OCI-LY3 (cell line): ENCODE results near the gene IGFL3.
"Not testable (repeated sequence)": the region's sequence is repeated elsewhere in the genome, so short reads cannot be mapped to it uniquely, and the experiment has no call there.

ENCODE experiments used
- H2AFZ ChIP-seq: fragments of 200-600, 300-600 bp; shearing (Covaris generic); 2 replicates; pipeline ENCODE4 v1.6.0; 2014; ENCODE audit warnings: antibody characterized with exemption, low read depth, low read length
- H3K27ac ChIP-seq: fragments of 200-600, 300-600 bp; sonication (generic); 2 replicates; pipeline ENCODE4 v1.5.1; 2014; ENCODE audit warnings: mild to moderate bottlenecking, low read length, moderate library complexity, mixed read lengths
- H3K27me3 ChIP-seq: fragments of 200-600, 300-600 bp; sonication (generic); 2 replicates; pipeline ENCODE4 v1.6.1; 2014; ENCODE audit warnings: low read depth, low read length, mixed read lengths
- H3K36me3 ChIP-seq: fragments of 200-600, 300-600 bp; sonication (generic); replicated peaks from 2 replicates; pipeline ENCODE3; 2014; ENCODE audit warnings: low read depth, low read length, mixed read lengths
- H3K4me1 ChIP-seq: fragments of 300-600, 200-600 bp; sonication (generic); 2 replicates; pipeline ENCODE4 v1.6.1; 2014; ENCODE audit warnings: low read length, mixed read lengths
- H3K4me2 ChIP-seq: fragments of 200-600, 300-600 bp; sonication (generic); 2 replicates; pipeline ENCODE4 v1.6.1; 2014; ENCODE audit warnings: low read length, mixed read lengths
- H3K4me3 ChIP-seq: fragments of 300-600, 200-600 bp; sonication (generic); 2 replicates; pipeline ENCODE4 v1.5.1; 2014; ENCODE audit warnings: antibody characterized with exemption, mild to moderate bottlenecking, low read length, moderate library complexity
- H3K79me2 ChIP-seq: fragments of 300-600, 200-600 bp; shearing (Covaris generic); 2 replicates; pipeline ENCODE4 v1.6.1; 2014; ENCODE audit warnings: mild to moderate bottlenecking, low read length, mixed read lengths
- H3K9ac ChIP-seq: fragments of 300-600, 200-600 bp; shearing (Covaris generic); 2 replicates; pipeline ENCODE4 v1.6.0; 2014; ENCODE audit warnings: mild to moderate bottlenecking, low read length, moderate library complexity
- H3K9me3 ChIP-seq: fragments of 200-600, 300-600 bp; shearing (Covaris generic); 2 replicates; pipeline ENCODE4 v1.6.1; 2014; ENCODE audit warnings: low read length, mixed read lengths; ENCODE audit not compliant: insufficient read depth
- H4K20me1 ChIP-seq: fragments of 200-600, 300-600 bp; sonication (generic); 2 replicates; pipeline ENCODE4 v1.6.1; 2016; ENCODE audit warnings: low read length, mixed read lengths; ENCODE audit not compliant: insufficient read depth
- EZH2phosphoT487 ChIP-seq: fragments of 200-600 bp; shearing (Covaris generic); IDR thresholded peaks from 2 replicates; pipeline ENCODE4 v1.6.1; 2018; ENCODE audit warnings: antibody characterized with exemption, mixed run types, low read depth
- TF ChIP-seq, protein P1 (sequence below): fragments of 200-600, 300-600 bp; sonication (generic); IDR thresholded peaks from 2 replicates; pipeline ENCODE4 v1.5.1; 2014; ENCODE audit warnings: antibody characterized with exemption, low read length, low read depth

IGFL3 gene

GRCh38 chr19:46124638-46125115, at the start of gene IGFL3:
Gene IGFL3 (minus strand): TSS chr19:46124688. CDS start chr19:46124649, 39 bp downstream.
- Histone ChIP-seq H3K4me3 (no peak within 1 kb of the TSS), H3K27me3 (peaks cover 27% of the 10 kb centered on the region)

GRCh38 chr19:46173886-46174480, 49.5 kb upstream of the IGFL3 start:
- no peaks in the 10 kb centered on the region for H4K20me1 ChIP-seq
- H3K27ac ChIP-seq, result no peak overlapping the region
- peaks cover 22% of the 10 kb centered on the region for H3K4me1 ChIP-seq
- H3K36me3 ChIP-seq, result no peaks in the 10 kb centered on the region
- no peak overlapping the region for H3K9ac ChIP-seq
- no peak overlapping the region for H3K4me3 ChIP-seq
- no peak overlapping the region for H3K4me2 ChIP-seq
- no peaks in the 10 kb centered on the region for H3K9me3 ChIP-seq
- no peak overlapping the region for H2AFZ ChIP-seq
- TF ChIP-seq EZH2phosphoT487, result no peak
- TF ChIP-seq, protein P1, sequence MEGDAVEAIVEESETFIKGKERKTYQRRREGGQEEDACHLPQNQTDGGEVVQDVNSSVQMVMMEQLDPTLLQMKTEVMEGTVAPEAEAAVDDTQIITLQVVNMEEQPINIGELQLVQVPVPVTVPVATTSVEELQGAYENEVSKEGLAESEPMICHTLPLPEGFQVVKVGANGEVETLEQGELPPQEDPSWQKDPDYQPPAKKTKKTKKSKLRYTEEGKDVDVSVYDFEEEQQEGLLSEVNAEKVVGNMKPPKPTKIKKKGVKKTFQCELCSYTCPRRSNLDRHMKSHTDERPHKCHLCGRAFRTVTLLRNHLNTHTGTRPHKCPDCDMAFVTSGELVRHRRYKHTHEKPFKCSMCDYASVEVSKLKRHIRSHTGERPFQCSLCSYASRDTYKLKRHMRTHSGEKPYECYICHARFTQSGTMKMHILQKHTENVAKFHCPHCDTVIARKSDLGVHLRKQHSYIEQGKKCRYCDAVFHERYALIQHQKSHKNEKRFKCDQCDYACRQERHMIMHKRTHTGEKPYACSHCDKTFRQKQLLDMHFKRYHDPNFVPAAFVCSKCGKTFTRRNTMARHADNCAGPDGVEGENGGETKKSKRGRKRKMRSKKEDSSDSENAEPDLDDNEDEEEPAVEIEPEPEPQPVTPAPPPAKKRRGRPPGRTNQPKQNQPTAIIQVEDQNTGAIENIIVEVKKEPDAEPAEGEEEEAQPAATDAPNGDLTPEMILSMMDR, result no peak
- peaks cover 3% of the 10 kb centered on the region; the same call in 1 of the 2 replicates for H3K27me3 ChIP-seq
- H3K79me2 ChIP-seq, result no peaks in the 10 kb centered on the region

More at GRCh38 chr19:46124638-46125115, at the start of gene IGFL3:
- no peaks in the 10 kb centered on the region for H4K20me1 ChIP-seq
- no peaks in the 10 kb centered on the region for H3K36me3 ChIP-seq
- H2AFZ ChIP-seq, result no peak within 1 kb of the TSS
- no peak for TF ChIP-seq EZH2phosphoT487
- TF ChIP-seq, protein P1, result no peak
- no peaks in the 10 kb centered on the region for H3K9me3 ChIP-seq
- H3K4me2 ChIP-seq, result no peak within 1 kb of the TSS
- no peak within 1 kb of the TSS for H3K9ac ChIP-seq
- H3K4me1 ChIP-seq, result peaks cover 6% of the 10 kb centered on the region; the same call in 1 of the 2 replicates
- no peaks in the 10 kb centered on the region for H3K79me2 ChIP-seq
- no peak within 1 kb of the TSS for H3K27ac ChIP-seq

DNA sequence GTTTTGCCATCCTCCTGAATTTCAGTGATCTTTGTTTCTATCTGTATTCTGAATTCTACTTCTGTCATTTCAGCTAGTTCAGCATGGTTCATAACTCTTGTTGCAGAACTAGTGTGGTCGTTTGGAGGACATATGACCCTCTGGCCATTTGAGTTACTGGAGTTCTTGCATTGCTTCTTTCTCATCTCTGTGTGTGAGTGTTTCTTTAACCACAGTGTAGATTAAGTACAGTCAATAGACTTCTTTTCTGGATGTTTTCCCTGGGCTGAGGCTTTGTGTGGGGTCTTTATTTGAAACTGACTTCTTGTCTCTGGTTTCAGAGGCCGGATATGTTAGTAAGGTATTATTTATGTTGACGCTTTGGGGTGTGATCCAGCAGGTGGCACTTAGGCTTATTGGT, 38.2 kb upstream of the IGFL3 start:
- no peaks in the 10 kb centered on the region for H4K20me1 ChIP-seq
- H3K79me2 ChIP-seq, result no peaks in the 10 kb centered on the region
- no peak overlapping the region for H2AFZ ChIP-seq
- TF ChIP-seq, protein P1, result no peak
- no peak for TF ChIP-seq EZH2phosphoT487
- H3K27me3 ChIP-seq, result no peaks in the 10 kb centered on the region; the same call in 1 of the 2 replicates
- no peak overlapping the region for H3K9ac ChIP-seq
- no peak overlapping the region for H3K27ac ChIP-seq
- no peak overlapping the region for H3K4me2 ChIP-seq
- H3K36me3 ChIP-seq, result no peaks in the 10 kb centered on the region
- no peaks in the 10 kb centered on the region for H3K9me3 ChIP-seq
- H3K4me1 ChIP-seq, result no peaks in the 10 kb centered on the region
- no peak overlapping the region for H3K4me3 ChIP-seq

- H2AFZ ChIP-seq, H3K4me1 ChIP-seq, H4K20me1 ChIP-seq, H3K9ac ChIP-seq, H3K79me2 ChIP-seq, H3K36me3 ChIP-seq, H3K27ac ChIP-seq, H3K9me3 ChIP-seq, H3K27me3 ChIP-seq, H3K4me3 ChIP-seq, H3K4me2 ChIP-seq: not testable (repeated sequence)
Observed at GRCh38 chr19:46161642-46162257, 37.3 kb upstream of the IGFL3 start.
